Body of pancreas (tissue), 4 donors: ENCODE data around the gene COX6B2.

Experiments
- POLR2A ChIP-seq, 3 donors: fragments of 450-650 bp; IDR thresholded peaks; one replicate each; pipeline ENCODE4 v1.6.1; 2016; ENCODE audit warnings: antibody characterized with exemption in 3 of 3, mild to moderate bottlenecking in 2 of 3
- TF ChIP-seq, protein P1 (sequence below), 7 experiments: fragments of 450-650 bp in 4 of 7; fragments of 200-600 bp in 3 of 7; sonication (generic) in 3 of 7; IDR thresholded peaks; one replicate each; pipeline ENCODE4 v1.5.1; 2016 to 2019; ENCODE audit warnings: antibody characterized with exemption in 7 of 7

DNA sequence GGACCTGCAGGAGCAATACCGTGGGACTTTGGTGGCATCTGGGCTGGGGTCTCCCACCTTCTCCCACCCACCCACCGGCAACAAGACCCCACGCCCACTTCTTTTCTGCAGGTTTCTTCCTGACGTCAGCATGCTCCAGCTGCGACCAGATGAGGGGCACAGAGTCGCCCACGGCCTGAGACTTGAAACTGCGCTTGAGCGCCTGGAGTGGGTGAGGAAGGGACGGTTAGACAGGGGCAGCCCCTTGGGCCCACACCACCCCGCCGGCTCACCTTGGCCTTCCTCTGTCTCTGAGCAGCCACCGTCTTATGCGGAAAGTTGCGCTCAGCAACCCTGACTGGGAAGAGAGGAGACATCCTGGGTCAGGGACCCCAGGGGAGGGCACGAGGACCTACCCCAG is 6.4 kb upstream of the COX6B2 start:
- TF ChIP-seq, protein P1, sequence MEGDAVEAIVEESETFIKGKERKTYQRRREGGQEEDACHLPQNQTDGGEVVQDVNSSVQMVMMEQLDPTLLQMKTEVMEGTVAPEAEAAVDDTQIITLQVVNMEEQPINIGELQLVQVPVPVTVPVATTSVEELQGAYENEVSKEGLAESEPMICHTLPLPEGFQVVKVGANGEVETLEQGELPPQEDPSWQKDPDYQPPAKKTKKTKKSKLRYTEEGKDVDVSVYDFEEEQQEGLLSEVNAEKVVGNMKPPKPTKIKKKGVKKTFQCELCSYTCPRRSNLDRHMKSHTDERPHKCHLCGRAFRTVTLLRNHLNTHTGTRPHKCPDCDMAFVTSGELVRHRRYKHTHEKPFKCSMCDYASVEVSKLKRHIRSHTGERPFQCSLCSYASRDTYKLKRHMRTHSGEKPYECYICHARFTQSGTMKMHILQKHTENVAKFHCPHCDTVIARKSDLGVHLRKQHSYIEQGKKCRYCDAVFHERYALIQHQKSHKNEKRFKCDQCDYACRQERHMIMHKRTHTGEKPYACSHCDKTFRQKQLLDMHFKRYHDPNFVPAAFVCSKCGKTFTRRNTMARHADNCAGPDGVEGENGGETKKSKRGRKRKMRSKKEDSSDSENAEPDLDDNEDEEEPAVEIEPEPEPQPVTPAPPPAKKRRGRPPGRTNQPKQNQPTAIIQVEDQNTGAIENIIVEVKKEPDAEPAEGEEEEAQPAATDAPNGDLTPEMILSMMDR (IDR thresholded peaks at IDR 0.05), result no peak
- no peak for TF ChIP-seq POLR2A (IDR thresholded peaks at IDR 0.05)
